HAP-1 (cell line): ENCODE measurements around the gene KDM6A.
"Not testable (repeated sequence)": the region's sequence is repeated elsewhere in the genome, so short reads cannot be mapped to it uniquely, and the experiment has no call there.

Experiments
- DNase-seq, 2 experiments: peaks; one replicate each; pipeline ENCODE4 v3.0.0-alpha.2; 2016 to 2020; ENCODE audit warnings: low spot score in 2 of 2
- H3K27me3 ChIP-seq: fragments of 250-450 bp; sonication (Bioruptor Pico); 2 replicates; pipeline ENCODE4 v1.5.1; 2020; ENCODE audit warnings: low read depth, mild to moderate bottlenecking, moderate library complexity
- H3K36me3 ChIP-seq: fragments of 250-450 bp; sonication (Bioruptor Pico); replicated peaks from 2 replicates; pipeline ENCODE4 v1.5.1; 2020; ENCODE audit warnings: mild to moderate bottlenecking
- H3K4me1 ChIP-seq: fragments of 250-450 bp; sonication (Bioruptor Pico); 2 replicates; pipeline ENCODE4 v1.5.1; 2020; ENCODE audit warnings: mild to moderate bottlenecking
- H3K4me3 ChIP-seq: fragments of 250-450 bp; sonication (Bioruptor Pico); 2 replicates; pipeline ENCODE4 v1.5.1; 2020; ENCODE audit warnings: mild to moderate bottlenecking, moderate library complexity
- H3K9me3 ChIP-seq: fragments of 250-450 bp; sonication (Bioruptor Pico); 2 replicates; pipeline ENCODE4 v1.5.1; 2020; ENCODE audit warnings: mild to moderate bottlenecking, moderate library complexity
- in situ Hi-C: fragments of 300-500 bp; cut with MboI; formaldehyde crosslinking; loops from 3 replicates; pipeline ENCODE4 v1.14.3; 2020; ENCODE audit warnings: low sequenced_read_pairs, inconsistent platforms, mixed read lengths

The KDM6A gene

GRCh38 chrX:45083314-45083713 lies 210.3 kb downstream of the KDM6A start:
- Histone ChIP-seq H3K4me1 (no peaks in the 10 kb centered on the region), H3K27me3 (no peaks in the 10 kb centered on the region), H3K9me3 (no peaks in the 10 kb centered on the region), H3K36me3 (peaks cover 39% of the 10 kb centered on the region), H3K4me3 (no peak overlapping the region)
- DNase-seq: no peak
- in situ Hi-C loops: no loop called here

GRCh38 chrX:45110494-45110893 lies 237.5 kb downstream of the KDM6A start:
- H3K27me3 ChIP-seq: no peaks in the 10 kb centered on the region
- peaks cover 23% of the 10 kb centered on the region for H3K36me3 ChIP-seq
- H3K9me3 ChIP-seq: no peaks in the 10 kb centered on the region
- H3K4me1 ChIP-seq: no peaks in the 10 kb centered on the region
- no peak for DNase-seq
- in situ Hi-C loops: no loop called here
- H3K4me3 ChIP-seq: no peak overlapping the region

GRCh38 chrX:45126158-45126557 lies 253.2 kb downstream of the KDM6A start:
- Histone ChIP-seq H3K4me3 (no peak overlapping the region), H3K9me3 (no peaks in the 10 kb centered on the region), H3K36me3 (no peaks in the 10 kb centered on the region), H3K4me1 (no peaks in the 10 kb centered on the region), H3K27me3 (no peaks in the 10 kb centered on the region)
- no peak for DNase-seq
- in situ Hi-C loops: no loop called here

- no peaks in the 10 kb centered on the region for H3K9me3 ChIP-seq
- DNase-seq: no peak
Observed at GRCh38 chrX:45128896-45129454, 256.0 kb downstream of the KDM6A start.

GRCh38 chrX:45133465-45133864 lies 260.5 kb downstream of the KDM6A start:
- no peak for DNase-seq
- Histone ChIP-seq H3K36me3 (no peaks in the 10 kb centered on the region), H3K27me3 (no peaks in the 10 kb centered on the region), H3K4me3 (no peak overlapping the region), H3K9me3 (no peaks in the 10 kb centered on the region), H3K4me1 (no peaks in the 10 kb centered on the region)
- in situ Hi-C loops: no loop called here

More at GRCh38 chrX:45128896-45129454, 256.0 kb downstream of the KDM6A start:
- no peaks in the 10 kb centered on the region for H3K27me3 ChIP-seq
- H3K4me1 ChIP-seq: no peaks in the 10 kb centered on the region
- H3K4me3 ChIP-seq: no peak overlapping the region
- no peaks in the 10 kb centered on the region for H3K36me3 ChIP-seq
- in situ Hi-C loops: no loop called here

- no peaks in the 10 kb centered on the region for H3K27me3 ChIP-seq
- H3K4me3 ChIP-seq: no peak overlapping the region
- H3K9me3 ChIP-seq: no peaks in the 10 kb centered on the region
- no peaks in the 10 kb centered on the region for H3K4me1 ChIP-seq
- DNase-seq: no peak
- no peaks in the 10 kb centered on the region for H3K36me3 ChIP-seq
- in situ Hi-C loops: no loop called here
Observed at GRCh38 chrX:45134315-45134731, 261.3 kb downstream of the KDM6A start.

- in situ Hi-C loops: no loop called here
- Histone ChIP-seq H3K9me3 (no peaks in the 10 kb centered on the region), H3K27me3 (no peaks in the 10 kb centered on the region), H3K4me3 (no peak overlapping the region), H3K36me3 (no peaks in the 10 kb centered on the region), H3K4me1 (no peaks in the 10 kb centered on the region)
- DNase-seq: no peak
Observed at GRCh38 chrX:45134775-45135174, 261.8 kb downstream of the KDM6A start.

GRCh38 chrX:45135391-45136075 lies 262.5 kb downstream of the KDM6A start:
- H3K36me3 ChIP-seq, in situ Hi-C loops, DNase-seq: not testable (repeated sequence)

GRCh38 chrX:45137531-45137930 lies 264.5 kb downstream of the KDM6A start:
- Histone ChIP-seq H3K9me3 (no peaks in the 10 kb centered on the region), H3K27me3 (no peaks in the 10 kb centered on the region), H3K4me3 (no peak overlapping the region), H3K36me3 (no peaks in the 10 kb centered on the region), H3K4me1 (no peaks in the 10 kb centered on the region)
- DNase-seq: no peak
- in situ Hi-C loops: no loop called here

More at GRCh38 chrX:45135391-45136075, 262.5 kb downstream of the KDM6A start:
- H3K9me3 ChIP-seq, H3K4me3 ChIP-seq, H3K27me3 ChIP-seq, H3K4me1 ChIP-seq: not testable (repeated sequence)

- no peaks in the 10 kb centered on the region for H3K9me3 ChIP-seq
- in situ Hi-C loops: no loop called here
Observed at GRCh38 chrX:45138525-45138924, 265.5 kb downstream of the KDM6A start.

GRCh38 chrX:45140812-45141211 lies 267.8 kb downstream of the KDM6A start:
- in situ Hi-C loops: no loop called here
- no peak for DNase-seq
- Histone ChIP-seq H3K4me1 (no peaks in the 10 kb centered on the region), H3K9me3 (no peaks in the 10 kb centered on the region), H3K27me3 (no peaks in the 10 kb centered on the region), H3K36me3 (no peaks in the 10 kb centered on the region), H3K4me3 (no peak overlapping the region)

More at GRCh38 chrX:45138525-45138924, 265.5 kb downstream of the KDM6A start:
- H3K27me3 ChIP-seq: no peaks in the 10 kb centered on the region
- no peak for DNase-seq
- no peaks in the 10 kb centered on the region for H3K36me3 ChIP-seq
- no peaks in the 10 kb centered on the region for H3K4me1 ChIP-seq
- no peak overlapping the region for H3K4me3 ChIP-seq

- Histone ChIP-seq H3K9me3 (no peaks in the 10 kb centered on the region), H3K36me3 (no peaks in the 10 kb centered on the region), H3K4me1 (no peaks in the 10 kb centered on the region), H3K4me3 (no peak overlapping the region), H3K27me3 (no peaks in the 10 kb centered on the region)
- DNase-seq: no peak
- in situ Hi-C loops: no loop called here
Observed at GRCh38 chrX:45142185-45142584, 269.2 kb downstream of the KDM6A start.

- no peak overlapping the region for H3K4me3 ChIP-seq
- DNase-seq: no peak
- H3K36me3 ChIP-seq: no peaks in the 10 kb centered on the region
- no peaks in the 10 kb centered on the region for H3K9me3 ChIP-seq
- H3K4me1 ChIP-seq: no peaks in the 10 kb centered on the region
- H3K27me3 ChIP-seq: no peaks in the 10 kb centered on the region
- in situ Hi-C loops: no loop called here
Observed at GRCh38 chrX:45143455-45143854, 270.5 kb downstream of the KDM6A start.

GRCh38 chrX:45145492-45146215 lies 272.7 kb downstream of the KDM6A start:
- Histone ChIP-seq H3K9me3 (no peaks in the 10 kb centered on the region), H3K36me3 (no peaks in the 10 kb centered on the region), H3K4me3 (no peak overlapping the region), H3K4me1 (no peaks in the 10 kb centered on the region), H3K27me3 (no peaks in the 10 kb centered on the region)
- DNase-seq: no peak
- in situ Hi-C loops: no loop called here
